ENCODE measurements around the gene PRKCA.
"Not testable (repeated sequence)": the region's sequence is repeated elsewhere in the genome, so short reads cannot be mapped to it uniquely, and the experiment has no call there.

The PRKCA gene

GRCh38 chr17:66450852-66451158 lies 148.4 kb downstream of the PRKCA start:
- TF ChIP-seq CTCF (conservative IDR thresholded peaks at IDR 0.05; ENCODE audit: low read length) = no peak
- no peak for TF ChIP-seq EZH2phosphoT487 (IDR thresholded peaks at IDR 0.05; ENCODE audit: borderline replicate concordance)
- H3K36me3 ChIP-seq (ENCODE audit: insufficient read depth, low read length) = no peaks in the 10 kb centered on the region
- H3K4me3 ChIP-seq (ENCODE audit: low read length, poor library complexity, severe bottlenecking) = no peak overlapping the region
- H2AFZ ChIP-seq (ENCODE audit: low read length) = no peak overlapping the region
- H3K79me2 ChIP-seq (ENCODE audit: insufficient read depth, low read length) = no peaks in the 10 kb centered on the region
- no peak overlapping the region for H3K9ac ChIP-seq (ENCODE audit: low read depth, low read length, poor library complexity, severe bottlenecking)
- no peak overlapping the region for H3K4me2 ChIP-seq (ENCODE audit: low read depth, low read length, poor library complexity, severe bottlenecking)
- no peaks in the 10 kb centered on the region for H3K27me3 ChIP-seq (ENCODE audit: insufficient read depth, low read length, poor library complexity, severe bottlenecking)
- H3K9me2 ChIP-seq (replicated peaks; ENCODE audit: low read depth, low read length) = no peaks in the 10 kb centered on the region
- no peaks in the 10 kb centered on the region for H4K20me1 ChIP-seq (ENCODE audit: insufficient read depth, low read length, poor library complexity, severe bottlenecking)
- no peaks in the 10 kb centered on the region for H3K9me3 ChIP-seq (ENCODE audit: insufficient read depth, low read depth, low read length)
- H3K4me1 ChIP-seq (ENCODE audit: insufficient read depth, low read length, poor library complexity, severe bottlenecking) = no peaks in the 10 kb centered on the region
- H3F3A ChIP-seq (ENCODE audit: low read depth) = no peaks in the 10 kb centered on the region

- H3K9ac ChIP-seq (ENCODE audit: low read depth, low read length, poor library complexity, severe bottlenecking) = no peak overlapping the region
- H4K20me1 ChIP-seq (ENCODE audit: insufficient read depth, low read length, poor library complexity, severe bottlenecking) = no peaks in the 10 kb centered on the region
- no peak overlapping the region for H2AFZ ChIP-seq (ENCODE audit: low read length)
- H3K27me3 ChIP-seq (ENCODE audit: insufficient read depth, low read length, poor library complexity, severe bottlenecking) = no peaks in the 10 kb centered on the region
- H3K9me3 ChIP-seq (ENCODE audit: insufficient read depth, low read depth, low read length) = no peaks in the 10 kb centered on the region
- no peaks in the 10 kb centered on the region for H3K79me2 ChIP-seq (ENCODE audit: insufficient read depth, low read length)
- H3F3A ChIP-seq (ENCODE audit: low read depth) = no peaks in the 10 kb centered on the region
- H3K9me2 ChIP-seq (replicated peaks; ENCODE audit: low read depth, low read length) = no peaks in the 10 kb centered on the region
- no peak overlapping the region for H3K4me3 ChIP-seq (ENCODE audit: low read length, poor library complexity, severe bottlenecking)
- no peak overlapping the region for H3K4me2 ChIP-seq (ENCODE audit: low read depth, low read length, poor library complexity, severe bottlenecking)
- H3K36me3 ChIP-seq (ENCODE audit: insufficient read depth, low read length) = no peaks in the 10 kb centered on the region
- H3K4me1 ChIP-seq (ENCODE audit: insufficient read depth, low read length, poor library complexity, severe bottlenecking) = no peaks in the 10 kb centered on the region
- no peak for TF ChIP-seq EZH2phosphoT487 (IDR thresholded peaks at IDR 0.05; ENCODE audit: borderline replicate concordance)
- TF ChIP-seq CTCF (conservative IDR thresholded peaks at IDR 0.05; ENCODE audit: low read length) = 0 out of 2 replicates have a peak, but pooled peaks have one; percentile 12
These were observed 149.1 kb downstream of the PRKCA start for GRCh38 chr17:66451188-66452149.

DNA sequence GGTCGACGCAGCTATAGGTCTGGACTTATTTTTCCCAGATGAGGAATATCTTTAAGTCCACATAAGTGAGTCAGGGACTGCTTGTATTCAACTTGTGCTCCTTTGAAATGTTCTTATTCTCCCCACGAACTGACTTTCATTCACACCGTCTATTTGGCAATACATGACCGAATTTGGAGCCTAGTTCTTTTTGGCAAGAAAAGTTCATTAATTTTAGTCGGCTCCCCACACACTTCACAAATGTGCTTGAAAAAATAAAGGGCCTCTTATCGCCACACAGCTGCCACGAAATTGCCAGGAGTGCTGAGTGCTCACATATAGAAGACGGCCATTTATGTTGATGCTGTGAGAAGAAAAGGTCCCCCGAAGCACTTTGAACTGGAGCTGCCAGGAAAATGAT lies 152.6 kb downstream of the PRKCA start:
- Histone ChIP-seq H3K9me2 (replicated peaks; ENCODE audit: low read depth, low read length) (no peaks in the 10 kb centered on the region), H4K20me1 (ENCODE audit: insufficient read depth, low read length, poor library complexity, severe bottlenecking) (no peaks in the 10 kb centered on the region), H3K36me3 (ENCODE audit: insufficient read depth, low read length) (no peaks in the 10 kb centered on the region), H3K4me1 (ENCODE audit: insufficient read depth, low read length, poor library complexity, severe bottlenecking) (no peaks in the 10 kb centered on the region), H2AFZ (ENCODE audit: low read length) (no peak overlapping the region), H3K4me2 (ENCODE audit: low read depth, low read length, poor library complexity, severe bottlenecking) (no peak overlapping the region), H3K79me2 (ENCODE audit: insufficient read depth, low read length) (no peaks in the 10 kb centered on the region), H3K9me3 (ENCODE audit: insufficient read depth, low read depth, low read length) (no peaks in the 10 kb centered on the region), H3K9ac (ENCODE audit: low read depth, low read length, poor library complexity, severe bottlenecking) (no peak overlapping the region), H3K27me3 (ENCODE audit: insufficient read depth, low read length, poor library complexity, severe bottlenecking) (no peaks in the 10 kb centered on the region), H3F3A (ENCODE audit: low read depth) (no peaks in the 10 kb centered on the region), H3K4me3 (ENCODE audit: low read length, poor library complexity, severe bottlenecking) (no peak overlapping the region)
- TF ChIP-seq EZH2phosphoT487 (IDR thresholded peaks at IDR 0.05; ENCODE audit: borderline replicate concordance) (no peak), CTCF (conservative IDR thresholded peaks at IDR 0.05; ENCODE audit: low read length) (no peak)

DNA sequence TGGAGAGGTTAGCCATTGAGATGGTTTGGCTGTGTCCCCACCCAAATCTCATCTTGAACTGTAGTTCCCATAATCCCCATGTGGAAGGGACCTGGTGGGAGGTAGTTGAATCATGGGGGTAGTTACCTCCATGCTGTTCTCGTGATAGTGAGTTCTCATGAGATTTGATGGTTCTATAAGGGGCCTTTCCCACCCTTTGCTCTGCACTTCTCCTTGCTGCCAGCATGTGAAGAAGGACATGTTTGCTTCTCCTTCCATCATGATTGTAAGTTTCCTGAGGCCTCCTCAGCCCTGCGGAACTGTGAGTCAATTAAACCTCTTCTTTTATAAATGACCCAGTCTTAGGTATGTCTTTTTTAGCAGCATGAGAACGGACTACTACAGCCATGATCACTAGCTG lies 155.1 kb downstream of the PRKCA start:
- not testable (repeated sequence) for H3K4me2 ChIP-seq (ENCODE audit: low read depth, low read length, poor library complexity, severe bottlenecking); H3F3A ChIP-seq (ENCODE audit: low read depth); H3K36me3 ChIP-seq (ENCODE audit: insufficient read depth, low read length); H2AFZ ChIP-seq (ENCODE audit: low read length); H3K4me1 ChIP-seq (ENCODE audit: insufficient read depth, low read length, poor library complexity, severe bottlenecking); H3K9me3 ChIP-seq (ENCODE audit: insufficient read depth, low read depth, low read length); H3K27me3 ChIP-seq (ENCODE audit: insufficient read depth, low read length, poor library complexity, severe bottlenecking); H4K20me1 ChIP-seq (ENCODE audit: insufficient read depth, low read length, poor library complexity, severe bottlenecking); H3K4me3 ChIP-seq (ENCODE audit: low read length, poor library complexity, severe bottlenecking); H3K9me2 ChIP-seq (replicated peaks; ENCODE audit: low read depth, low read length); H3K9ac ChIP-seq (ENCODE audit: low read depth, low read length, poor library complexity, severe bottlenecking); H3K79me2 ChIP-seq (ENCODE audit: insufficient read depth, low read length)
